Measurements from ENCODE around the gene UCP3. TPM values are rescaled to one million over a fixed set of nuclear protein-coding genes. Genes with fewer than 3 reads are reported as not detected.
A peak's percentile ranks its signal among the peaks of the same experiment; 100 is the strongest.

The UCP3 gene
- total RNA-seq, 6 experiments from 2014 or later: 0.10 to 0.62 (median 0.39) TPM

- Mint-ChIP-seq H3K36me3 (ENCODE audit: low read depth) (peaks cover 18% of the 10 kb centered on the region), H3K9me3 (no peaks in the 10 kb centered on the region), H3K4me3 (no peak overlapping the region), H3K27me3 (ENCODE audit: insufficient read depth) (no peaks in the 10 kb centered on the region; the same call in none of the 2 replicates), H3K27ac (no peak overlapping the region), H3K4me1 (ENCODE audit: low read depth) (peaks cover 41% of the 10 kb centered on the region)
- DNase-seq: no peak
- TF ChIP-seq CTCF (IDR thresholded peaks at IDR 0.05): no peak
Observed at GRCh38 chr11:74021998-74022397, 13.1 kb upstream of the UCP3 start.

GRCh38 chr11:74020539-74020938 is 11.7 kb upstream of the UCP3 start:
- no peak overlapping the region for H3K4me3 Mint-ChIP-seq
- no peak overlapping the region for H3K27ac Mint-ChIP-seq
- no peak for DNase-seq
- H3K9me3 Mint-ChIP-seq: no peaks in the 10 kb centered on the region
- TF ChIP-seq CTCF (IDR thresholded peaks at IDR 0.05): no peak
- H3K36me3 Mint-ChIP-seq (ENCODE audit: low read depth): peaks cover 18% of the 10 kb centered on the region
- peaks cover 29% of the 10 kb centered on the region for H3K4me1 Mint-ChIP-seq (ENCODE audit: low read depth)
- H3K27me3 Mint-ChIP-seq (ENCODE audit: insufficient read depth): peaks cover 1% of the 10 kb centered on the region; the same call in 1 of the 2 replicates

GRCh38 chr11:74019860-74020259 is 11.0 kb upstream of the UCP3 start:
- Mint-ChIP-seq H3K4me3 (no peak overlapping the region), H3K27ac (no peak overlapping the region), H3K9me3 (no peaks in the 10 kb centered on the region), H3K4me1 (ENCODE audit: low read depth) (peaks cover 22% of the 10 kb centered on the region), H3K36me3 (ENCODE audit: low read depth) (peaks cover 18% of the 10 kb centered on the region), H3K27me3 (ENCODE audit: insufficient read depth) (peaks cover 2% of the 10 kb centered on the region; the same call in 1 of the 2 replicates)
- no peak for TF ChIP-seq CTCF (IDR thresholded peaks at IDR 0.05)
- DNase-seq: no peak

- no peak for TF ChIP-seq CTCF (IDR thresholded peaks at IDR 0.05)
- Mint-ChIP-seq H3K36me3 (ENCODE audit: low read depth) (peaks cover 18% of the 10 kb centered on the region), H3K27ac (no peak overlapping the region), H3K4me3 (no peak overlapping the region), H3K4me1 (ENCODE audit: low read depth) (peaks cover 16% of the 10 kb centered on the region), H3K27me3 (ENCODE audit: insufficient read depth) (peaks cover 2% of the 10 kb centered on the region; the same call in 1 of the 2 replicates), H3K9me3 (no peaks in the 10 kb centered on the region)
- no peak for DNase-seq
Observed at GRCh38 chr11:74019104-74019738, 10.3 kb upstream of the UCP3 start.

- H3K9me3 Mint-ChIP-seq: no peaks in the 10 kb centered on the region
- H3K4me3 Mint-ChIP-seq: no peak overlapping the region
- peaks cover 2% of the 10 kb centered on the region; the same call in 1 of the 2 replicates for H3K27me3 Mint-ChIP-seq (ENCODE audit: insufficient read depth)
- DNase-seq: peak; percentile 29
- H3K36me3 Mint-ChIP-seq (ENCODE audit: low read depth): peaks cover 14% of the 10 kb centered on the region
- no peak for TF ChIP-seq CTCF (IDR thresholded peaks at IDR 0.05)
- H3K27ac Mint-ChIP-seq: peak overlapping the region; percentile 59
- peaks cover 8% of the 10 kb centered on the region for H3K4me1 Mint-ChIP-seq (ENCODE audit: low read depth)
Observed at GRCh38 chr11:74018331-74019005, 9.6 kb upstream of the UCP3 start.
